HG02798 (cell line): Measurements from ENCODE around the gene USF1.
"Not testable (repeated sequence)": the region's sequence is repeated elsewhere in the genome, so short reads cannot be mapped to it uniquely, and the experiment has no call there.

ENCODE experiments used
- ATAC-seq: cut with Tn5 transposase; IDR thresholded peaks from one replicate; pipeline ENCODE4 v1.9.1; 2021; ENCODE audit warnings: mild to moderate bottlenecking; ENCODE audit not compliant: unreplicated experiment, poor library complexity

The USF1 gene

DNA sequence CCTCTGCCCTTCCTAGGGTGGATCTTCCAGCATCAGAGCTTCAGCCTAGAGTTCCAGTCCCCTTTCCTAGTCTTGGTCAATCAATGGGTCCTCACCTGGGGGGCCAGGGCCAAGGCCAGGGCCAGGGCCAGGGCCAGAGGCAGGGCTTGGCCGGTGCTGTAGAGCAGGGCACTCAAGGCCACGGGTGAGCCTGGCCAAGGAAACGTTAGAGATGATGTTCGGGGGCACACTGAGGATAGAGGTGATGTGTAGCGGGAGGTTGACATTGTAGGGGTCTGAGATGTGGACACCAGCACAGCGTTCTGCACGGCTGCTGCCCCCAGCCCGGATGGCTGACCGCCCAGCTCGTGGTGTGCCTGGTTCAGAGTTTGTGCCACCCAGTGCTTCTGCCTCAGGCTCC lies 5.4 kb upstream of the USF1 start:
- no peak for ATAC-seq

DNA sequence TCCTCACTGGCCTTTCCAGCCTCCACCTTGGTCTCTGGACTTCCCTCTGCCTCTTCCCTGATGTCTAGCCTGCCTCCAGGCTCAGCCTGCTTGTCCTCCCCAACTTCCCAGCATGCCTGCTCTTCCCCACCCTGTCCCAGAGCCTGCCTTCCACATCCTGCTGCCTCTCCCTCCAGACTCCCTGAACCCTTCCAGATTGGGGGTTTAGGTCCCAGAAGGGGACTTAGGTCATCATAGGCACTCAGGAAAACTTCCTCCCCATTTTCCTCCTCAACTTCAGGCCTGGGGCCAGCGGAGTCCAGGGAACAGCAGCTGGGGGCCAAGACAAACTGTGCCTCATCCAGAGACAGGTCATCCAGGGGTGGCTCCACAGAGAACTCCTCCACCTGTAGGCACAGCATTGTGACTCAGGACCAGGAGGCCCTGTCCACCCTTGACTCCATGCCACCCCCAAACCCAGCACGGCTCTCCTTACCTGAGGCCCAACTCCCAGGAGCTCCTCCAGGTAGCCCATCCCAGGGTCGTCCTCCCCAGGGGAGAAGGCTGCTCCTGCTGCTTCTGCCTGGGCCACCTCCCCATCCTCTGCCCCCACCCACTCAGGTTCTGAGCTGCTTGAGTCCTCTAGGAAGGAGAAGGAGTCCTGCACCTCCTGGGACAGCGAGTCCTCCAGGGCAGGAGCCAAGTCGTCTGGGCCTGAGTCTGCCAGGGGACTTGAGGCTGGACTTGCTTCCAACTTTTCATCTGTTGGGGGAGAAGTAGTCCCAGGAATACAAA lies 3.4 kb upstream of the USF1 start:
- ATAC-seq: no peak

DNA sequence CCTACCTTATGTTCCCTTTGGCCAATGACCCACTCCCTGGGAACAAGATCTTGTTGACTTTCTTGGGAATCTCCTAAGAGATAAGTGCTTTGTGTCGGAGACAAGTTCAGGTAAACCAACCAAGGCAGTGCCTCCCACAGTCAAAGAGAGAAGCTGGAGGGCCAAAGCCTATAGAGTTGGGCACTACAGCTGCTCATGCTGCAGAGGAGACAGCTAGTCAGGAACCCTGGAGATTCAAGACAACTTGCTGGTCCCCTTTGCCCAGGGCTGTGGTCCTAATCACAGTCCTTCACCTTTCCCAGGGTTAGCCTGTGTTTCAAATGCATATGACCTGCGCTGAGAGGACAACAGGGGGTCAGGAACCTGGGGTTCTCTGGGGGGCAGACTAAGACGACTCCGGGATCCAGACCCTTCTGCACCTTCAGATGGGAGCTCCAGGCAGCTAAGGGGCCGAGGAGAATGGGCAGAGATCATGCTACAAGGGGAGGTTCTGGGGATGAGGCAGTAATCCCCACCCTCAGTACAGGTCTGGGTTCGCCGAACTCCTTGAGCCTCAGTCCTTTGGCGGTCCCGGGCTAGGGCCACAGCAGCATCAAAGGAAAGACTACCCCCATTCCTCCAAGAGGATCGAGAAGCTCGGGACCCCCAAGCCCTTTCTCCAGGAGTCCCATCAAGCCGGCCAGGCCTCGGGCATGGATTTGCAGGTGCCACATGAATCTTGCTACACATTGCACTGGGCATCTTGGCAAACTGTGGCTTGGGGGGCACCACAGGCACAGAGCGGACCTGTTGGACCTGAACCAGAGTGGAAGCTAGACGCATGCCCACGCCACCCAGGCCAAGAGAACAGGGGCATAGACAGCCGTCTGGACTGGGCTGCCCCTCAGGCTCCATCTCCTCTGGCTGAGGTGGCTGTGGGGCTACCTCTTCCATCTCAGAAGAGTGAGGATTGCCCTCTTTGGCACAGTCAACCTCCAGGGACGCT lies 2.0 kb upstream of the USF1 start:
- ATAC-seq: no peak

- ATAC-seq: peak; percentile 34
Observed at GRCh38 chr1:161046605-161047228, 940 bp upstream of the USF1 start.

GRCh38 chr1:161044908-161045735 lies 655 bp downstream of the USF1 start:
- peak; percentile 39 for ATAC-seq

GRCh38 chr1:161044535-161044907 lies 1.3 kb downstream of the USF1 start:
- ATAC-seq: no peak

DNA sequence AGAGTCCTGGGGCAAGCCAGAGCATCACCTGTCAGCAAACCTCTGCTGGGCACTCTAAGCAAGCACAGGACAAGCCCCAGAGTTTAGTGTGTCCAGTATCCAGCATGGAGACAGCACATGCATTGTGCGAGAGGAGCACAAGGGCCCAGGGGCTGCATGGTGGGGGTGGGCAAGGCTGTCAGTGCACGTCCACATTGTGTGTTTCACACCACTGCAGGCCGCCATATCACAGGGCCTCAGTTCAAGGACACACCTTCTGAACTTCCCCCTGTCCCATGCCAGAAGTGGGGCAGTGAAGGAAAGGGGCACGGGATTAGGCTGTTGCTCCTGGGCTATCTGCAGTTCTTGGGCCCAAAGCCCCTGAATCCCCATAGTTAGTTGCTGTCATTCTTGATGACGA lies 6.2 kb downstream of the USF1 start:
- no peak for ATAC-seq

GRCh38 chr1:161039154-161039545 lies 6.6 kb downstream of the USF1 start:
- ATAC-seq: no peak

GRCh38 chr1:161038523-161039153 lies 7.1 kb downstream of the USF1 start, which contains the start of gene TSTD1:
TSS of gene TSTD1 (minus strand) at chr1:161038964. CDS start at chr1:161038889, 75 bp downstream.
- ATAC-seq: peak; percentile 90

GRCh38 chr1:161037661-161038522 lies 7.9 kb downstream of the USF1 start:
- ATAC-seq: no peak

DNA sequence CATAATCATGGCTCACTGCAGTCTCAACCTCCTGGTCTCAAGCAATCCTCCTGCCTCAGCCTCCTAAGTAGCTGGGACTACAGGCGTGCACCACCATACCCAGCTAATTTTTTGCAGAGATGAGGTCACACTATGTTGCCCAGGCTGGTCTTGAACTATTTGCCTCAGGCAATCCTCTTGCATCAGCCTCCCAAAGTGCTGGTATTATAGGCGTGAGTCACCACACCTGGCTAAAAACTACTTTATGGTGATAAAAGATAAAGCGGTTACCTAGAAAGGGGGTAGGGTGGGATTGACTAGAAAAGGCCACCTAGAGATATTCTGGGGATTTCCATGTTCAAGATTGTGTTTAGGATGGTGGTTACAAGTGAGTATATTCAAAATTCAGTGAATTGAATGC lies 12.0 kb downstream of the USF1 start:
- ATAC-seq: no peak

GRCh38 chr1:161032409-161032808 lies 13.4 kb downstream of the USF1 start:
- no peak for ATAC-seq

- ATAC-seq: no peak
Observed at GRCh38 chr1:161031874-161032273, 13.9 kb downstream of the USF1 start.

DNA sequence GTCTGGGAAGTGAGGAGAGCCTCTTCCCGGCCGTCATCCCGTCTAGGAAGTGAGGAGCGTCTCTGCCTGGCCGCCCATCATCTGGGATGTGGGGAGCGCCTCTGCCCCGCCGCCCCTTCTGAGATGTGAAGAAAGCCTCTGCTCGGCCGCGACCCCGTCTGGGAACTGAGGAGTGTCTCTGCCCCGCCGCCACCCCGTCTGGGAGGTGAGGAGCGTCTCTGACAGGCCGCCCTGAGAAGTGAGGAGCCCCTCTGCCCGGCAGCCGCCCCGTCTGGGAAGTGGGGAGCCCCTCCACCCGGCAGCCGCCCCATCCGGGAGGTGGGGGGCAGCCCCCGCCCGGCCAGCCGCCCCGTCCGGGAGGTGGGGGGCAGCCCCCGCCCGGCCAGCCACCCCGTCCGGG lies 16.3 kb downstream of the USF1 start:
- ATAC-seq: not testable (repeated sequence)

DNA sequence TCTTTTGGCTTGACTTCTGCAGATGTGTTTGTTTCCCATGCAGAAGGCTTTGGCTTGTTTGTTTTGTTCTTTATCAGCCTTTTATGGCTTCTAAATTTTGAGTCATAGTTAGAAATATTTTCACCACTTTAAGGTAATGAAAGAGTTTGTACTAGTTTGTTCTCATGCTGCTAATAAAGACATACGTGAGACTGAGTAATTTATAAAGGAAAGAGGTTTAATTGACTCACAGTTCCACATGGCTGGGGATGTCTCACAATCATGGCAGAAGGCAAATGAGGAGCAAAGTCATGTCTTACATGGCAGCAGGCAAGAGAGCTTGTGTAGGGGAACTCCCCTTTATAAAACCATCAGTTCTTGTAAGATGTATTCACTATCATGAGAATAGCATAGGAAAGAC lies 18.8 kb downstream of the USF1 start:
- ATAC-seq: not testable (repeated sequence)

DNA sequence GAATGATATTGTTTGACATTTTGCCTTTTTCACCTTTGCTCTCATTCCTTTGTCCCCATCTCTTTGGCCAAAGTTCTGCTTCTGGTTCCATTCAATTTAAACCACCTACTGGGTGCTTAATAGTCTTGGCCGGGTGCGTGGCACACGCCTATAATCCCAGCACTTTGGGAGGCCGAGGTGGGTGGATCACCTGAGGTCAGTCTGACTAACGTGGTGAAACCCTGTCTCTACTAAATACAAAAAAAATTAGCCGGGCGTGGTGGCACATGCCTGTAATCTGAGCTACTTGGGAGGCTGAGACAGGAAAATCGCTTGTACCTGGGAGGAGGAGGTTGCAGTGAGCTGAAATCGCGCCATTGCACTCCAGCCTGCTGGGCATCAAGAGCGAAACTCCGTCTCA lies 23.3 kb downstream of the USF1 start:
- ATAC-seq: not testable (repeated sequence)

- no peak for ATAC-seq
Observed at GRCh38 chr1:161021970-161022353, 23.8 kb downstream of the USF1 start.

- ATAC-seq: peak; percentile 91
Observed at GRCh38 chr1:161021165-161021969, 24.4 kb downstream of the USF1 start.
